Activated T-cell treated with anti-CD3 and anti-CD28 coated beads for 1 hour (primary cell): ENCODE data around the gene EXD1.

Experiments
- DNase-seq: peaks from one replicate; pipeline ENCODE4 v3.0.0-alpha.2; 2020; ENCODE audit warnings: low read depth

Gene EXD1

DNA sequence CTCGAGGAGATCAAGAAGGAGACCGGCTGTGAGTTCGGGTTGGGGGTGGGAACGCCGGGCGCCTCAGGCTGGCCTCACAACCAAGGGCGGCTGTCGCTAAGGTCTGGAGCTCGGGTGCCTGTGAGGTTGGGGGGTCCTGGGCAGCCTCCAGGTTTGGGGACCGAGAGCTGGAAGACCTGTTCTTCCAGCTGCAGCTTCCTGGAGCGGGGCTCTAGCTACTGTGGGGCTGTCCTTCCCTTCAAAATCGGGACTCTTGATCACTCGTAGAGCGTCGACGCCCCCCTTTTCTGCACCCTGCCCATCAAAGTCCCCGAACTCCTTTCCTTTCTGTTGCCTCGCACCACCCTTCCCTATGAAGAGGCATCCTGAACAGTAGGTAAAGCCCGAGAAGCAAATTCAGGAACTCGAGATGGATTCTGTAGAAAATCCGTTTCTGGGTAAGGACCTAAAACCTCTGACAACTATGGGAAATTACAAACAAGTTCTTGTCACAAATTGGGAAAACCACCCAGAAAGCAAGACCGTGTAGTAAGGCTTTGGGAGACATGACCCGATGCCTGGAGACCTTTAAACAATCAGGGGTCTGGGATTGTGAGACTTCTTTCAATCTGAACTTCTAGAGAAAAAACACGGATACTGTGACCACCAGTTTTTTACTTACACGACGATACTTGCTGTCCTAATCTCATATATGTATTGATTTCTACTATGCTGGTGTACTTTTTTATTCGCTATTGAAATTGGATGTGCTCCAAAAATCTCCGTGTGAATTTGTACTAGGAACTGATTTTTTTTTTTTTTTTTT is 1.1 kb upstream of the EXD1 start:
- DNase-seq, result no peak

GRCh38 chr15:41230345-41230649 is 260 bp downstream of the EXD1 start:
- no peak for DNase-seq

DNA sequence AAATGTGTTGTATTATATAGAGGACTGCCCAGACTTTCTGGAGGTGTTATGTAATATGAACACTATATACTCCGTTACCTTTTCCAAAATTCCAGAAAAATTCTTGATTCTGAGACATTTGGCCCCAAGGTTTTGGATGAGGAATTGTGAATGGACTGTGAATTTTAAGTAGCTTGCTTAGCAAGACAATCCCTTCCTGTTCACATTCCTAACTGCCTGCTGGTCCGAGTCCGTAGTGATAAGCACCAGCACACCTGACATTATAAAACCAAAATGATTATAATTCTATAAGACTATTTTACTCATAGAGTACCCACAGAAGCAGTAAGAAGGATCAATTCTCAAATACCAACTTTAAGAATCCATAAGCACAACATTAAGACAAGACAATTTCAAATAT is 11.2 kb downstream of the EXD1 start:
- DNase-seq, result no peak

GRCh38 chr15:41218851-41219250 is 11.7 kb downstream of the EXD1 start:
- no peak for DNase-seq

DNA sequence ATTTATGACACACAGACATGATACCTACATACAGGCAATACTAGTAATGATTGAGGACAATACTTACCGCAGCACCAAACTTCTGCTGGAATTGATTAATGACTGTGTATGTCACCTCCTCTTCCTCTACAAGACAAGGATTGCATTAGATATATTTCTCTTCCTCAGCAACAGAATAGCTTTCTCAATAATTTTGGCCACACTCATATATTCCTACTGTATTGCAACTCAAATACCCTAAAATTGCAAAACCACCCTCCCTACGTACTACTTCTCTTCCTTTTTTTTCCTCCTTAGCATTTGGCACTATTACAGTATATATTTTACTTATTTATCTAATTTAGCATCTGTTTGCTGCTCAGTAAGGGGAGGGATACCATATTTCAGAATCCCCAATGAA is 14.8 kb downstream of the EXD1 start:
- no peak for DNase-seq

GRCh38 chr15:41207687-41208448 is 22.7 kb downstream of the EXD1 start:
- DNase-seq, result no peak

- DNase-seq, result no peak
Measured at GRCh38 chr15:41205315-41205714, 25.2 kb downstream of the EXD1 start.

GRCh38 chr15:41203395-41203794 is 27.2 kb downstream of the EXD1 start:
- no peak for DNase-seq

DNA sequence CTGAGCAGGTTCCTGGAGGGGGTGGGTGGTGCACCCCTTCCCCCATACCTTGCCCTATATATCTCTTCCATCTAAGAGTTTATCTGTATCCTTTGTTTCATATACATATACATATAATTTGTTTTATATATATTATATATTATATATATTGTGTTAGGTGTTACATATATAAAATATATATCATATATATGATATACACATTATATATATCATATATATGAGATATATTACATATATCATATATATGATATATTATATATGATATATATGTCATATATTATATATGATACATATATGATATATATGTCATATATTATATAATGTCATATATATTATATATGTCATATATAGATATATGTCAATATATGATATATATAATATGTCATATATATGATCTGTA is 31.1 kb downstream of the EXD1 start:
- no peak for DNase-seq

GRCh38 chr15:41194444-41194843 is 36.1 kb downstream of the EXD1 start:
- no peak for DNase-seq

GRCh38 chr15:41183581-41183980 is 47.0 kb downstream of the EXD1 start:
- DNase-seq, result no peak

- no peak for DNase-seq
Measured at GRCh38 chr15:41182266-41182665, 48.3 kb downstream of the EXD1 start.

DNA sequence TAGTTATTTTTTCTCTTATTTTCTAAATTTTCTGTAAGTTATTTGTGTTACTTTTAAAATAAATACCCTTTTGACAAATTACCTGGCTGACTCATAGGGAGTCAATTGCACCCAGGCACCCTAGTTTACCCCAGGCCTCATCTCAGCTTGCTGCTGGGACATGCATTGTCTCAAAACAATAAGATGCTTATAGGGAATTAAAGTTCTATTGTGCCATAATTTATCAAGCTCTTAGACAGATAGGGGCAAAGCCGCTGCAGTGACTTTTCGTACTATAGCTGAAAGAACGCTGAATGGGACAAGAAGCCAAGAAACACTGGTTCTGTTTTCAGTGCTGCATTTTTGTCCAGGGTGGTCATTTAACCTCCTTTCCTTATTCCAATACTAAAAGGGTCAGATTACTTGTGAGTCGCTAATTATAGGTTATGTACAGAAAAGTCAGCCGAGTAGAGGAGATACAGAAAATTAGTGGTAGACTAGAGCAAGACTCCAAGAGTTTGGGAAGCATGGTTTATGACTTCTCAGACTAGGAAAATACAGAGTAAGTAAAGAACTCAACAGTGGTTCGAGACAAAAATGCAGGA is 50.3 kb downstream of the EXD1 start:
- DNase-seq, result no peak

GRCh38 chr15:41169781-41170180 is 60.8 kb downstream of the EXD1 start:
- no peak for DNase-seq

- DNase-seq, result no peak
Measured at GRCh38 chr15:41169086-41169485, 61.5 kb downstream of the EXD1 start.

DNA sequence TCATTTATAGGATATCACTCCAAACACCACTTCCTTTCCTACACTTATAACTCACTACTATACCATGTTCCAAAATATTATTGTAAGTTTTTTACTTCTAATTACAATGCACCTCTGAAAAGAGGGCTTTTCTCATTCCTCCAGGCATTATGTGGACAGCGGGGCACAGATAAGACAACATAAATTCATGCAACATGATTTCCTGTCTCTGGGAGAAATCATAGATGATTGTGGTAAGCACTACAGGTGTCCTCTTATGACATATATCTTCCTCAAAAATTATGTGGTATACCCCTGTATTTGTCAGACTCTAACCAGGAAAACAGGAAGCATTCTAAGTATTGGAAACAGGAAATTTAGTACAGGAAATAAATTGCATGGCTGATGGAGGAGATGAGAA is 68.8 kb downstream of the EXD1 start:
- no peak for DNase-seq

- no peak for DNase-seq
Measured at GRCh38 chr15:41161336-41161735, 69.2 kb downstream of the EXD1 start.

DNA sequence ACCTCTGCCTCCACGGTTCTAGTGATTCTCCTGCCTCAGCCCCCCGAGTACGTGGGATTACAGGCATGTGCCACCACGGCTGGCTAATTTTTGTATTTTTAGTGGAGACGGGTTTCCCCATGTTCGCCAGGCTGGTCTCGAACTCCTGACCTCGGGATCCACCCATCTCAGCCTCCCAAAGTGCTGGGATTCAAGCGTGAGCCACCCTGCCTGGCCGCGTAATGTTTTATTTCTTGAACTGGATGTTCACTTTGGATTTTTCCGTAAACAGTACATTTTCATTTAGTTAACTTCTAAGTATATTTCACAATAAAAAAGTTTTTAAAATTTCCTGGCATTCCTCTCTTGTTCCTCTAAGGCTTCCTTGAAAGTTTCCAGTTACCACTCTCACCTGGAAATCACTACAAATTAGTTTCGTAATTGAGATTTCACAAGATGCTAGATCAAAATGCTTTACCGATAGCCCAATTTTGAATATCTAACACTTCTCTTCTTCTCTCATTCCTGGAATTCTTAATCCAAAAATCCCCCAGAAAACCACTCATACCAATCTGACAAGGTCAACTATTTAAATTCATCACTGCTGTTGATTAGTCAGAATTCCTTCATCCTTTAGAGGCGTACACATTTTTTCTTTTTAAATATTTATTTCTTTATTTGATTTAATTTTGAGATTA is 69.8 kb downstream of the EXD1 start:
- no peak for DNase-seq

DNA sequence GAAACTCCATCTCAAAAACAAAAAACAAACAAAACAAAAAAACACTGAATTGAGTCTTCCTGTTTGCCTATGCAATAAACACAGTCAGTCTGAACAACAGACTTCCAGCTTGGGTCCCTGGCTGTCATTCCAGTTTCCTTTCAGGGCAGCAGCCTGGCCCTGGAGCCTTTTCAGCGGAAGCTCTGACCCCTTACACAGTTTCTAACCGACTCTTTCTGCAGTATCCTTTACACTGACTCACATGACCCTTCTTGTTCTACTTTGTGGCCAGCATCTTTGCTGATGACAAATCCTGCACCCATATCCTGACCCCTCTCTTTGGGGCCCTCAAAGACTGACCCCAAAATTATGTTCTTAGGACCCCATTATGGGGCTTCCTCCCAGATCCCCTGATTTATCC is 76.1 kb downstream of the EXD1 start:
- no peak for DNase-seq

GRCh38 chr15:41153733-41154132 is 76.8 kb downstream of the EXD1 start:
- DNase-seq, result no peak

DNA sequence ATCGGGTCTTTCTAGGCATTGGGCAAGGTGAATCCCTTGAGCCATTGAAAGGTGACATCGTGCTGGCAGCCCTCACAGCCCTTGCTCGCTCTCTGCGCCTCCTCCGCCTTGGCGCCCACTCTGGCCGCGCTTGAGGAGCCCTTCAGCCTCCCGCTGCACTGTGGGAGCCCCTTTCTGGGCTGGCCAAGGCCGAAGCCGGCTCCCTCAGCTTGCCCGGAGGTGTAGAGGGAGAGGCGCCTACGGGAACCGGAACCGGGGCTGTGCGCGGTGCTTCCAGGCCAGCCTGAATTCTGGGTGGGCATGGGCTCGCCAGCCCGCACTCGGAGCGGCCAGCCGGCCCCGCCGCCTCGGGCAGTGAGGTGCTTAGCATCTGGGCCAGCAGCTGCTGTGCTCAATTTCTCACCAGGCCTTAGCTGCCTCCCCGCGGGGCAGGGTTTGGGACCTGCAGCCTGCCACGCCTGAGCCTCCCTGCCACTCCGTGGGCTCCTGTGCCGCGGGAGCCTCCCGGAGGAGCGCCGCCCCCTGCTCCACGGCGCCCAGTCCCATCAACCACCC is 79.0 kb downstream of the EXD1 start:
- DNase-seq, result no peak

GRCh38 chr15:41150279-41150678 is 80.3 kb downstream of the EXD1 start:
- DNase-seq, result no peak

DNA sequence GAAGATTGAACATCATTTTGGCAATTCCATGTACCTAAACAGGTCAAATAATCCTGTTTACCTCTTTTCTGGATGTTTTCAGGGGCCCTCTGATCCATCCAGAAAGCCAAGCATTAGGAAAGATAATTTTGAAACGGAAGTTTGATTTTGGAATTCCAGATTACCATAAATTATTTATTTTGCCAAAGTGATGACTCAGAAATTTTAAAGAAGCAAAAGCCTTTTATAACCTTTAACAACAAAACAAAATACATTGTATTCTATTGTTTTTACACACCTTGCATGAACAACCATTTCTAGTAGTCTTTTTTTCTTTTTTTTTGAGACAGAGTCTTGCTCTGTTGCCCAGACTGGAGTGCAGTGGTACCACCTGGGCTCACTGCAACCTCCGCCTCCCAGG is 82.5 kb downstream of the EXD1 start:
- DNase-seq, result no peak
